GM19240 (cell line): ENCODE measurements around the gene KRTAP10-7.
"Not testable (repeated sequence)": the region's sequence is repeated elsewhere in the genome, so short reads cannot be mapped to it uniquely, and the experiment has no call there.

Experiments
- DNase-seq: peaks from one replicate; pipeline ENCODE4 v3.0.0; 2011; ENCODE audit warnings: low spot score; ENCODE audit not compliant: insufficient read length

The KRTAP10-7 gene

GRCh38 chr21:44600118-44600978, at the start of gene KRTAP10-7:
Gene KRTAP10-7, plus strand, starts transcription at chr21:44600597. Its CDS starts 25 bp downstream, at chr21:44600622.
- DNase-seq, result not testable (repeated sequence)

GRCh38 chr21:44550807-44551206, 49.6 kb upstream of the KRTAP10-7 start:
- no peak for DNase-seq

GRCh38 chr21:44551340-44551961, 48.9 kb upstream of the KRTAP10-7 start, which contains the start of gene KRTAP10-2:
Gene KRTAP10-2, minus strand, starts transcription at chr21:44551505. Its CDS starts 47 bp downstream, at chr21:44551458.
- no peak for DNase-seq

- DNase-seq, result no peak
Measured at GRCh38 chr21:44552136-44552535, 48.3 kb upstream of the KRTAP10-7 start.

- DNase-seq, result no peak
Measured at GRCh38 chr21:44552681-44553080, 47.7 kb upstream of the KRTAP10-7 start.

- DNase-seq, result no peak
Measured at GRCh38 chr21:44555200-44555875, 45.1 kb upstream of the KRTAP10-7 start.

GRCh38 chr21:44556879-44557278, 43.5 kb upstream of the KRTAP10-7 start:
- DNase-seq, result no peak

GRCh38 chr21:44557491-44558328, 42.7 kb upstream of the KRTAP10-7 start:
- no peak for DNase-seq

- not testable (repeated sequence) for DNase-seq
Measured at GRCh38 chr21:44558329-44558675, 42.1 kb upstream of the KRTAP10-7 start.

GRCh38 chr21:44558695-44559094, 41.7 kb upstream of the KRTAP10-7 start, which contains the start of gene KRTAP10-3:
Gene KRTAP10-3, minus strand, starts transcription at chr21:44558795. Its CDS starts 80 bp downstream, at chr21:44558715.
- no peak for DNase-seq

- no peak for DNase-seq
Measured at GRCh38 chr21:44564099-44564498, 36.3 kb upstream of the KRTAP10-7 start.

GRCh38 chr21:44564886-44565598, 35.4 kb upstream of the KRTAP10-7 start:
- DNase-seq, result no peak

- DNase-seq, result no peak
Measured at GRCh38 chr21:44566403-44566802, 34.0 kb upstream of the KRTAP10-7 start.

GRCh38 chr21:44567481-44568171, 32.8 kb upstream of the KRTAP10-7 start:
- DNase-seq, result no peak

GRCh38 chr21:44568261-44568660, 32.1 kb upstream of the KRTAP10-7 start:
- DNase-seq, result no peak

GRCh38 chr21:44568667-44569556, 31.5 kb upstream of the KRTAP10-7 start:
- DNase-seq, result no peak

GRCh38 chr21:44569861-44570517, 30.4 kb upstream of the KRTAP10-7 start:
- DNase-seq, result no peak

- no peak for DNase-seq
Measured at GRCh38 chr21:44571296-44571695, 29.1 kb upstream of the KRTAP10-7 start.
